Activated CD4-positive, alpha-beta T cell treated with anti-CD3 and anti-CD28 coated beads for 4 hours (primary cell): ENCODE data around the gene ZNF441.
A peak's percentile ranks its signal among the peaks of the same experiment; 100 is the strongest.
"Not testable (repeated sequence)": the region's sequence is repeated elsewhere in the genome, so short reads cannot be mapped to it uniquely, and the experiment has no call there.

Source experiments
- DNase-seq, 2 donors: peaks; one replicate each; pipeline ENCODE4 v3.0.0-alpha.2; 2020

The ZNF441 gene

GRCh38 chr19:11766597-11767591 is at the start of gene ZNF441:
ZNF441 (plus strand) TSS chr19:11767000; CDS start chr19:11767194, 194 bp downstream.
- DNase-seq, result peak; percentile 89

- no peak for DNase-seq
These were observed 45.1 kb upstream of the ZNF441 start for GRCh38 chr19:11721681-11722080.

- DNase-seq, result no peak
These were observed 44.4 kb upstream of the ZNF441 start for GRCh38 chr19:11722414-11722813.

GRCh38 chr19:11729586-11729985 is 37.2 kb upstream of the ZNF441 start:
- DNase-seq, result no peak

- no peak for DNase-seq
These were observed 31.4 kb upstream of the ZNF441 start for GRCh38 chr19:11735375-11735774.

- no peak for DNase-seq
These were observed 30.1 kb upstream of the ZNF441 start for GRCh38 chr19:11736696-11737095.

GRCh38 chr19:11737964-11738745 is 28.6 kb upstream of the ZNF441 start:
- peak; percentile 8 to 23 for DNase-seq

- DNase-seq, result peak; percentile 96 to 98
These were observed 27.8 kb upstream of the ZNF441 start, which contains the start of gene ZNF823 for GRCh38 chr19:11738746-11739620. ZNF823 (minus strand) TSS chr19:11738946; CDS start chr19:11738819, 127 bp downstream.

- DNase-seq, result no peak
These were observed 20.9 kb upstream of the ZNF441 start for GRCh38 chr19:11745869-11746268.

- DNase-seq, result no peak
These were observed 19.5 kb upstream of the ZNF441 start for GRCh38 chr19:11747277-11747676.

GRCh38 chr19:11749751-11750150 is 17.0 kb upstream of the ZNF441 start:
- no peak for DNase-seq

- DNase-seq, result no peak
These were observed 14.5 kb upstream of the ZNF441 start for GRCh38 chr19:11752244-11752736.

- DNase-seq, result no peak
These were observed 12.1 kb upstream of the ZNF441 start for GRCh38 chr19:11754663-11755062.

GRCh38 chr19:11756965-11757364 is 9.8 kb upstream of the ZNF441 start:
- DNase-seq, result no peak

GRCh38 chr19:11759805-11760204 is 7.0 kb upstream of the ZNF441 start:
- DNase-seq, result no peak

- DNase-seq, result no peak
These were observed 3.7 kb upstream of the ZNF441 start for GRCh38 chr19:11763117-11763516.

GRCh38 chr19:11763611-11764010 is 3.2 kb upstream of the ZNF441 start:
- no peak for DNase-seq

GRCh38 chr19:11767633-11768133 is 883 bp downstream of the ZNF441 start:
- DNase-seq, result peak in 1 of 2 donors; percentile 2

GRCh38 chr19:11769995-11770394 is 3.2 kb downstream of the ZNF441 start:
- no peak for DNase-seq

- not testable (repeated sequence) for DNase-seq
These were observed 4.7 kb downstream of the ZNF441 start for GRCh38 chr19:11771520-11771919.

- not testable (repeated sequence) for DNase-seq
These were observed 9.9 kb downstream of the ZNF441 start for GRCh38 chr19:11776669-11777068.

- no peak for DNase-seq
These were observed 13.7 kb downstream of the ZNF441 start for GRCh38 chr19:11780431-11781020.
